ENCODE results near the gene SMYD4.
A peak's percentile ranks its signal among the peaks of the same experiment; 100 is the strongest.
"Not testable (repeated sequence)": the region's sequence is repeated elsewhere in the genome, so short reads cannot be mapped to it uniquely, and the experiment has no call there.

Gene SMYD4

GRCh38 chr17:1830288-1830687, 586 bp upstream of the SMYD4 start:
- DNase-seq (ENCODE audit: low spot score) = peak; percentile 31

DNA sequence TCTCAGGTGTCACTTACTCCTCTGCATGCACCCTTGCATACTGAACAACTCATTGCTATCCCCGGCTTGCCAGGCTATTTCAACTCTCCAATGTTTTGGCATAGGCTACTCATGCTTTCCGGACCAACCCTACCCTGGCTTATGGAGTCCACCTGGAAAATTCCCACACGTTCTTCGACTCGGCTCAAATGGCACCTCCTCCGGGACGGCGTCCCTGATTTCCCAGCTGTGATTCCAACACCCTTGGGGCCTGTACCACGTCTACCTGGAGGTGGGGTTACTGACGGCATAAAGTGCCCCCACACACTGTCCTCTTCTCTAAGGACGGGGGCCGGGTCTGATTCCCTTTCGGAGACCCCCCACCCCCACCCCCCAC, 498 bp downstream of the SMYD4 start:
- peak; percentile 34 for DNase-seq (ENCODE audit: low spot score)

DNA sequence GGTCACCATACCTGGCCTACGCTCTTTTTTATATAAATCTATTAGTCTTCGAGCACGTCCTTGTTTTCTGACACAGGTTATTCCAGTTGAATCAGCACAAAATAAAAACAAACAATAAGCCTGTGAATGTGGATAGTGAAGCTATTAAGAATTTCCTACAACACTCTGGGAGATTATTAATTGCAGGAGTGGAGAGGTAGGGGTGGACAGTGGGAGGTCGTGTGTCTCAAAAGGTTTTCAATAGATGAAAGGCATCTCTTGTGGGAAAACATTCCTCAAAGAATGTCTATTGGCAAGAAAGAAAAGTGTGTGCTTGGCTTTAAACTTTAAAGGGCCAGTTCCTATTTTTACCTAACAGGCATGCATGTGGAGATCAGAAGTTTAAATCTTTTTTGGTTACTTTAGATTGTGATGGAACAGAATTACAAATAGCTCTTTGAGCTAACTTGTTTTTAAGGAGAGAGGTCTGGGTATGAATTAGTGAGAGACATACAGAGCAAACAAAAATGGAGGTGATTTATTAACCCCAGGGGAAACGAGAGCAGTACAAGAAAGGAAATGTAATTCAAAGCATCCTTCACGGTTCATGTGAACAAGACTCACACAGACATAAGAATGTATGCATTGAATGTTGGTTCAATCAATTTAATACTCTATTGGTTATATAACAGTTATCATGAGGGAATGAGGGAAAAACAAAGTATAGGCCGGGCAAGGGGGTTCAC, 9.0 kb downstream of the SMYD4 start:
- no peak for DNase-seq (ENCODE audit: low spot score)

GRCh38 chr17:1813088-1813487, 16.6 kb downstream of the SMYD4 start:
- no peak for DNase-seq (ENCODE audit: low spot score)

- no peak for DNase-seq (ENCODE audit: low spot score)
Observed at GRCh38 chr17:1810450-1811103, 19.1 kb downstream of the SMYD4 start.

DNA sequence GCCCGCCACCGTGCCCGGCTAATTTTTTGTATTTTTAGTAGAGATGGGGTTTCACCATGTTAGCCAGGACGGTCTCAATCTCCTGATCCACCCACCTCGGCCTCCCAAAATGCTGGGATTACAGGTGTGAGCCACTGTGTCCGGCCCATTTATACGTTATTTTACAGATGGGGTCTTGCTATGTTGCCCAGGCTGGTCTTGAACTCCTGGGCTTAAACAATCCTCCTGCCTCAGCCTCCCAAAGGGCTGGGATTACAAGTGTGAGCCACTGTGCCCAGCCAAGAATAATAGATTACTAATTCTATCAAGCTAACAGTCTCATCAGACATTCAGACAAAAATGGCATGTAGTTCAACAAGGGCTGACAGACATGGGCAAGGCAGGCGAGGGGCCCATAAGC, 19.9 kb downstream of the SMYD4 start:
- DNase-seq (ENCODE audit: low spot score) = not testable (repeated sequence)

GRCh38 chr17:1808644-1809043, 21.1 kb downstream of the SMYD4 start:
- DNase-seq (ENCODE audit: low spot score) = no peak

- DNase-seq (ENCODE audit: low spot score) = no peak
Observed at GRCh38 chr17:1807890-1808289, 21.8 kb downstream of the SMYD4 start.

GRCh38 chr17:1803280-1803679, 26.4 kb downstream of the SMYD4 start:
- DNase-seq (ENCODE audit: low spot score) = no peak

GRCh38 chr17:1802429-1802828, 27.3 kb downstream of the SMYD4 start:
- DNase-seq (ENCODE audit: low spot score) = no peak

GRCh38 chr17:1800712-1801111, 29.0 kb downstream of the SMYD4 start:
- no peak for DNase-seq (ENCODE audit: low spot score)

- DNase-seq (ENCODE audit: low spot score) = no peak
Observed at GRCh38 chr17:1800240-1800639, 29.5 kb downstream of the SMYD4 start.

DNA sequence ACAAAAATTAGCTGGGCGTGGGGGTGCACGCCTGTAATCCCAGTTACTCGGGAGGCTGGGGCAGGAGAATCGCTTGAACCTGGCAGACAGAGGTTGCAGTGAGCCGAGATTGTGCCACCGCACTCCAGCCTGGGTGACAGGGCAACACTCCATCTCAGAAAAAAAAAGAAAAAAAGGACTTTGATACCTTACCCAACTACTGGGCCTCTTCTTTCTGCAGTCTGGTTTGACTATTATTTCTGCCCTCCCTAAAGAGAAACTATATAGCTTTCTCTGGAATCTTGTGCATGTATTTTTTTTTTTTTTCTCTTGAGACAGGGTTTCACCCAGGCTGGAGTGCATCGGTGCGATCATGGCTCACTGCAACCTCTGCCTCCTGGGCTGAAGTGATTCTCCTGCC, 31.9 kb downstream of the SMYD4 start:
- not testable (repeated sequence) for DNase-seq (ENCODE audit: low spot score)

DNA sequence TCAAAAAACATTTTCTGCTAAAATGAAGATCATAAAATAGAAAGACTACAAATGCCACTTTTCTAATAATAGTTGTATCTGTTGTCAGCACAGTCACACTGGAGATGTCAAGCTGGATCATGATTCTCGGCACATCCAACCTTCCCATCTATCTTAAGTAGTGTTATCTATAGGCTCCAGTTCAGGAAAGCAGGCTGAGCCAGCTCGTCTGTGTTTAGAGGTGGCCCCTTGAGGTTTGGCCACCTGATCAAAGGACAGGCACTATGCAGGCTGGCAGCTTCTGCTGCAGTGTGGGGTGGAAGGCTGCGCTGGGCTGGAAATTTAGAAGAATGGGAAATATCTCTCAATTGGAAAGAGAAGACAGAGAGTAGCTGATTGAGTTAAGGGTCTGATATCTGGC, 32.4 kb downstream of the SMYD4 start:
- no peak for DNase-seq (ENCODE audit: low spot score)

DNA sequence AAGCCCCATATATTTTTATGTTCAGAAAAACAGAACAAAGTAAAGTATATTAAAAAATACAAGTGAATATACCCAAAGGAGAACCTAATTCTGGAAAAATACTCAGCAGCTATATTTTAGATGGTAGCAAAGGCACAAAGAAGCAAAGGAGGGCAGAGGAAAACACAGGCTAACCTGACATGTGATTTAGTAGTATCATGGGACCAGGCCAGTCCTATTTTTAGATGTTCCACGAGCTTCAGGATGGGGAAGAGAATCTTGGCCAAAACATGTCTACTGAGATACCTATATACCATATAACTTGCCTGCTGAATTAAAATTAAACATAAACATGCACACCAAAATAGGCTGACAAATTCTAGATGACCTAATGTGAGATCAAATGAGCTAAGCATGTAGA, 32.9 kb downstream of the SMYD4 start:
- DNase-seq (ENCODE audit: low spot score) = no peak

- DNase-seq (ENCODE audit: low spot score) = peak; percentile 43
Observed at GRCh38 chr17:1793447-1793806, 36.3 kb downstream of the SMYD4 start.

- DNase-seq (ENCODE audit: low spot score) = no peak
Observed at GRCh38 chr17:1792495-1793446, 36.9 kb downstream of the SMYD4 start.

GRCh38 chr17:1789936-1790335, 39.8 kb downstream of the SMYD4 start:
- peak; percentile 71 for DNase-seq (ENCODE audit: low spot score)

GRCh38 chr17:1787301-1787902, 42.3 kb downstream of the SMYD4 start:
- DNase-seq (ENCODE audit: low spot score) = peak; percentile 95

GRCh38 chr17:1786708-1787107, 43.0 kb downstream of the SMYD4 start:
- DNase-seq (ENCODE audit: low spot score) = no peak

GRCh38 chr17:1785930-1786329, 43.8 kb downstream of the SMYD4 start:
- no peak for DNase-seq (ENCODE audit: low spot score)

DNA sequence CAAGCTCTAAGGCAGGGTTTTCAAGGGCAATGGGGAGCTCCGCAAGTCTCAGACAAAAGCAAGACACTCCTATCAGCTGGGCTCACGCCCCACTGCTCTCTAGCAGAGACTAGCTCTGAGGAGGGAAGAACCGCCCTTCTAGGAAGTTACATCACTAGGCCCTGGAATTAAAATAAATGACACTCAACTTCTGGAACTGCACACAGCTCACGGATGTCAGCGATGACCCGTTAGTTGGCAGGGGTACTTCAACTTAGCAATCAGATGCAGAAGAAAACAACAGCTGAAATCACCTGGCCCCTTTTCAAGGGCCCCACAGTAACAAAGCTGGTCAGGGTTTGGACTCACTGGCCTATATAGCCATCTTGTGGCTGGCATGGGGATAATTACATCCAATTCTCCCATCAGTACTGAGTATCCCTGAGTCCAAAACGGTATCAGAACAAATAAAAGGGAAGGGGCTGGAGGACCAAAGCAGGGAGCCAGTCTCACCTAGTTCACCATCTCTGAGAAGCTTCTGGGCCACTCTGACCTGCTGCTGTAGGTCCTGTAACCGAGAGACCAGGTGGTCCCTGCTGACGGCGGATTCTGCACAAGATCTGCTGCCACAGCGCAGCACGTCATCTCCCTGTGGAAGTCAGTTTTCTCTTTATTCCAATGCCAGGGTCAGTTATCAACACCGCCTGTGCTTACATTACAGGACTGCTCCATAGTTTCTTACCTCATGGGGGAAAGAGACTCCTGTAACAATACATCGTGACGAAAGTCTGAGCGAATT, 45.7 kb downstream of the SMYD4 start:
- peak; percentile 70 for DNase-seq (ENCODE audit: low spot score)

All from kidney tubule cell (primary cell).